Activated CD4-positive, alpha-beta T cell treated with anti-CD3 and anti-CD28 coated beads, Interleukin-2, amount 10 ng/mL, durations not matched to agents 7 days and 5 days (primary cell): ENCODE results near the gene GPR68. TPM values are rescaled to one million over a fixed set of nuclear protein-coding genes. Genes with fewer than 3 reads are reported as not detected.
A peak's percentile ranks its signal among the peaks of the same experiment; 100 is the strongest.

Experiments used
- CTCF ChIA-PET: fragments of 350-600 bp; sonication (Branson Sonifier 250); formaldehyde crosslinking; loops from one replicate; lab custom pipeline; 2021; ENCODE audit warnings: antibody characterized with exemption; lab: Charles Lee
- POLR2A ChIA-PET: fragments of 350-600 bp; sonication (Branson Sonifier 250); formaldehyde crosslinking; loops from one replicate; lab custom pipeline; 2021; ENCODE audit warnings: antibody characterized with exemption; lab: Charles Lee
- DNase-seq: peaks from one replicate; pipeline ENCODE4 v3.0.0-alpha.2; 2020
- H3K27ac Mint-ChIP-seq: one replicate; pipeline ENCODE4 v1.8.0; 2021; ENCODE audit warnings: mild to moderate bottlenecking, moderate library complexity, mixed read lengths
- H3K27me3 Mint-ChIP-seq: one replicate; pipeline ENCODE4 v1.8.0; 2021; ENCODE audit warnings: mixed read lengths
- H3K36me3 Mint-ChIP-seq: one replicate; pipeline ENCODE4 v1.8.0; 2021; ENCODE audit warnings: low read depth, mixed read lengths
- H3K4me1 Mint-ChIP-seq: one replicate; pipeline ENCODE4 v1.8.0; 2021; ENCODE audit warnings: mixed read lengths
- H3K4me3 Mint-ChIP-seq: one replicate; pipeline ENCODE4 v1.8.0; 2021; ENCODE audit warnings: mild to moderate bottlenecking, moderate library complexity, mixed read lengths
- H3K9me3 Mint-ChIP-seq: one replicate; pipeline ENCODE4 v1.8.0; 2021; ENCODE audit warnings: mixed read lengths
- total RNA-seq, 2 experiments: library from RNA; stranded (reverse); gene quantifications; one replicate each; pipeline ENCODE4 v1.2.3, GENCODE V29; 2021

GPR68 gene
- total RNA-seq, 2 experiments from 2014 or later: 32.7 to 33.0 TPM

GRCh38 chr14:91258876-91259275, 14.4 kb upstream of the GPR68 start:
- Mint-ChIP-seq H3K27me3 (no peaks in the 10 kb centered on the region), H3K36me3 (peaks cover 9% of the 10 kb centered on the region), H3K4me1 (peaks cover 87% of the 10 kb centered on the region), H3K9me3 (no peaks in the 10 kb centered on the region), H3K4me3 (no peak overlapping the region), H3K27ac (peak overlapping the region; percentile 72)
- POLR2A ChIA-PET: no interaction called here
- DNase-seq: no peak
- CTCF ChIA-PET: interaction anchor here (2.9 to 5.3 kb wide), 2 partner anchors 11 to 82 kb away, joined by 9 to 29 read pairs; no protein-coding TSS in a partner anchor

GRCh38 chr14:91258011-91258618, 13.6 kb upstream of the GPR68 start:
- ChIA-PET POLR2A (interaction anchor here (1.1 kb wide), 1 partner anchor 15 kb away, joined by 3 read pairs; no protein-coding TSS in a partner anchor), CTCF (interaction anchor here (0.7 to 5.3 kb wide), 5 partner anchors 12 to 85 kb away, joined by 3 to 29 read pairs (median 6); no protein-coding TSS in a partner anchor)
- Mint-ChIP-seq H3K9me3 (no peaks in the 10 kb centered on the region), H3K27ac (peak overlapping the region; percentile 17), H3K4me3 (no peak overlapping the region), H3K4me1 (peaks cover 81% of the 10 kb centered on the region), H3K27me3 (no peaks in the 10 kb centered on the region), H3K36me3 (peaks cover 9% of the 10 kb centered on the region)
- no peak for DNase-seq

- Mint-ChIP-seq H3K27me3 (no peaks in the 10 kb centered on the region), H3K4me1 (peaks cover 79% of the 10 kb centered on the region), H3K27ac (peak overlapping the region; percentile 52), H3K36me3 (peaks cover 12% of the 10 kb centered on the region), H3K4me3 (no peak overlapping the region), H3K9me3 (no peaks in the 10 kb centered on the region)
- ChIA-PET POLR2A (interaction anchor here (1.1 kb wide), 1 partner anchor 14 kb away, joined by 3 read pairs; no protein-coding TSS in a partner anchor), CTCF (interaction anchor here (0.7 to 5.3 kb wide), 8 partner anchors 10 to 84 kb away, joined by 3 to 29 read pairs (median 6); no protein-coding TSS in a partner anchor)
- DNase-seq: no peak
These were observed 13.0 kb upstream of the GPR68 start for GRCh38 chr14:91257328-91258010.

- ChIA-PET POLR2A (no interaction called here), CTCF (interaction anchor here (1.0 to 1.8 kb wide), 2 partner anchors 11 to 63 kb away, joined by 4 to 6 read pairs; no protein-coding TSS in a partner anchor)
- no peak overlapping the region for H3K4me3 Mint-ChIP-seq
- H3K9me3 Mint-ChIP-seq: no peaks in the 10 kb centered on the region
- no peak for DNase-seq
- H3K27me3 Mint-ChIP-seq: no peaks in the 10 kb centered on the region
- H3K36me3 Mint-ChIP-seq: peaks cover 18% of the 10 kb centered on the region
- peaks cover 79% of the 10 kb centered on the region for H3K4me1 Mint-ChIP-seq
- H3K27ac Mint-ChIP-seq: no peak overlapping the region
These were observed 12.2 kb upstream of the GPR68 start for GRCh38 chr14:91256661-91257060.

- no peaks in the 10 kb centered on the region for H3K9me3 Mint-ChIP-seq
- H3K36me3 Mint-ChIP-seq: peaks cover 28% of the 10 kb centered on the region
- CTCF ChIA-PET: interaction anchor here (1.2 to 1.8 kb wide), 3 partner anchors 11 to 12 kb away, joined by 3 to 6 read pairs (median 4); partner anchors contain the start of gene GPR68
- POLR2A ChIA-PET: no interaction called here
- peaks cover 80% of the 10 kb centered on the region for H3K4me1 Mint-ChIP-seq
- no peaks in the 10 kb centered on the region for H3K27me3 Mint-ChIP-seq
- H3K4me3 Mint-ChIP-seq: peak overlapping the region; percentile 66
- DNase-seq: no peak
- H3K27ac Mint-ChIP-seq: peak overlapping the region; percentile 88
These were observed 10.7 kb upstream of the GPR68 start for GRCh38 chr14:91255026-91255695.

GRCh38 chr14:91254461-91254860, 10.0 kb upstream of the GPR68 start:
- CTCF ChIA-PET: interaction anchor here (1.0 to 1.2 kb wide), 2 partner anchors 11 to 81 kb away, joined by 3 read pairs; no protein-coding TSS in a partner anchor
- Mint-ChIP-seq H3K27me3 (no peaks in the 10 kb centered on the region), H3K36me3 (peaks cover 31% of the 10 kb centered on the region), H3K27ac (peak overlapping the region; percentile 88), H3K4me1 (peaks cover 81% of the 10 kb centered on the region), H3K4me3 (peak overlapping the region; percentile 66), H3K9me3 (no peaks in the 10 kb centered on the region)
- POLR2A ChIA-PET: no interaction called here
- peak; percentile 67 for DNase-seq

- DNase-seq: no peak
- CTCF ChIA-PET: interaction anchor here (1.0 to 1.2 kb wide), 2 partner anchors 10 to 80 kb away, joined by 3 read pairs; no protein-coding TSS in a partner anchor
These were observed 9.4 kb upstream of the GPR68 start for GRCh38 chr14:91253795-91254323.

GRCh38 chr14:91252871-91253794, 8.6 kb upstream of the GPR68 start:
- peaks cover 38% of the 10 kb centered on the region for H3K36me3 Mint-ChIP-seq
- peak overlapping the region; percentile 96 for H3K27ac Mint-ChIP-seq
- ChIA-PET POLR2A (no interaction called here), CTCF (interaction anchor here (1.0 to 1.6 kb wide), 4 partner anchors 9 to 80 kb away, joined by 3 to 7 read pairs (median 3); no protein-coding TSS in a partner anchor)
- H3K4me3 Mint-ChIP-seq: peak overlapping the region; percentile 43
- H3K27me3 Mint-ChIP-seq: no peaks in the 10 kb centered on the region
- DNase-seq: peak; percentile 46
- H3K4me1 Mint-ChIP-seq: peaks cover 84% of the 10 kb centered on the region
- no peaks in the 10 kb centered on the region for H3K9me3 Mint-ChIP-seq

More at GRCh38 chr14:91253795-91254323, 9.4 kb upstream of the GPR68 start:
- Mint-ChIP-seq H3K9me3 (no peaks in the 10 kb centered on the region), H3K4me3 (peak overlapping the region; percentile 66), H3K36me3 (peaks cover 32% of the 10 kb centered on the region), H3K27me3 (no peaks in the 10 kb centered on the region), H3K4me1 (peaks cover 84% of the 10 kb centered on the region), H3K27ac (peak overlapping the region; percentile 88)
- POLR2A ChIA-PET: no interaction called here

- no peaks in the 10 kb centered on the region for H3K27me3 Mint-ChIP-seq
- no peak for DNase-seq
- no peak overlapping the region for H3K4me3 Mint-ChIP-seq
- H3K27ac Mint-ChIP-seq: peak overlapping the region; percentile 96
- ChIA-PET CTCF (interaction anchor here (1.1 to 10.9 kb wide), 5 partner anchors 23 to 74 kb away, joined by 3 to 70 read pairs (median 3); no protein-coding TSS in a partner anchor), POLR2A (interaction anchor here (1.8 kb wide), 1 partner anchor 22 kb away, joined by 7 read pairs; no protein-coding TSS in a partner anchor)
- peaks cover 4% of the 10 kb centered on the region for H3K9me3 Mint-ChIP-seq
- H3K4me1 Mint-ChIP-seq: peaks cover 85% of the 10 kb centered on the region
- peaks cover 53% of the 10 kb centered on the region for H3K36me3 Mint-ChIP-seq
These were observed 6.4 kb upstream of the GPR68 start for GRCh38 chr14:91250912-91251311.

GRCh38 chr14:91249841-91250616, 5.5 kb upstream of the GPR68 start:
- CTCF ChIA-PET: interaction anchor here (1.1 to 10.9 kb wide), 11 partner anchors 11 to 183 kb away, joined by 3 to 70 read pairs (median 5); no protein-coding TSS in a partner anchor
- POLR2A ChIA-PET: interaction anchor here (1.8 kb wide), 1 partner anchor 22 kb away, joined by 7 read pairs; no protein-coding TSS in a partner anchor
- H3K4me3 Mint-ChIP-seq: peak overlapping the region; percentile 39
- H3K27me3 Mint-ChIP-seq: no peaks in the 10 kb centered on the region
- peaks cover 4% of the 10 kb centered on the region for H3K9me3 Mint-ChIP-seq
- H3K36me3 Mint-ChIP-seq: peaks cover 59% of the 10 kb centered on the region
- peak; percentile 63 for DNase-seq
- peaks cover 86% of the 10 kb centered on the region for H3K4me1 Mint-ChIP-seq
- H3K27ac Mint-ChIP-seq: peak overlapping the region; percentile 96
